ENCODE results near the gene DPP6. TPM values are rescaled to one million over a fixed set of nuclear protein-coding genes. Genes with fewer than 3 reads are reported as not detected.

The DPP6 gene
- total and polyA plus RNA-seq, 2 of the 8 experiments (the other 6 are each of a cell fraction or from before 2014, with no cell fraction given): 4.7 to 6.8 TPM

- TF ChIP-seq GTF2F1 (IDR thresholded peaks at IDR 0.05; ENCODE audit: borderline replicate concordance, low read depth, low read length) (no peak), SIN3A (conservative IDR thresholded peaks at IDR 0.05 in 1 of 2, IDR thresholded peaks at IDR 0.05 in 1 of 2; ENCODE audit: low read depth in 1 of 2, low read length in 2 of 2) (no peak), POLR2AphosphoS5 (IDR thresholded peaks at IDR 0.05; ENCODE audit: low read depth, low read length) (no peak), BACH1 (IDR thresholded peaks at IDR 0.05; ENCODE audit: low read length) (no peak), ZNF274 (IDR thresholded peaks at IDR 0.05; ENCODE audit: borderline replicate concordance, extremely low read depth, low read length) (no peak), PHF8 (conservative IDR thresholded peaks at IDR 0.05; ENCODE audit: low read depth, low read length) (no peak), CBX8 (IDR thresholded peaks at IDR 0.05; ENCODE audit: borderline replicate concordance, low read depth, low read length) (no peak), YY1 (IDR thresholded peaks at IDR 0.05; ENCODE audit: low read depth, low read length) (no peak)
- H2BK12ac ChIP-seq (ENCODE audit: low read depth, low read length): no peak overlapping the region
- no peaks in the 10 kb centered on the region for H3K79me1 ChIP-seq (ENCODE audit: low read depth, low read length)
- FAIRE-seq: no peak
- H3K23ac ChIP-seq (ENCODE audit: insufficient read length): no peak overlapping the region
- H2BK15ac ChIP-seq (ENCODE audit: low read length): no peak overlapping the region
- H3K27ac ChIP-seq (ENCODE audit: low read depth, low read length): no peak overlapping the region
- no peaks in the 10 kb centered on the region for H3K9me3 ChIP-seq (ENCODE audit: insufficient read depth in 2 of 2, low read depth in 1 of 2, low read length in 1 of 2)
- H2BK5ac ChIP-seq (ENCODE audit: low read depth, low read length): no peak overlapping the region
- H3K23me2 ChIP-seq (ENCODE audit: low read depth, low read length): peaks cover 1% of the 10 kb centered on the region; the same call in 1 of the 2 replicates
- no peaks in the 10 kb centered on the region for H3K79me2 ChIP-seq (ENCODE audit: control insufficient read depth in 1 of 2, insufficient read depth in 2 of 2, low read length in 2 of 2)
- ChIA-PET CTCF (ENCODE audit: partially characterized antibody) (no interaction called here), POLR2A (ENCODE audit: partially characterized antibody) (no interaction called here)
- no peak overlapping the region for H3K18ac ChIP-seq (ENCODE audit: extremely low read depth, low read length)
- no peaks in the 10 kb centered on the region for H3K36me3 ChIP-seq (ENCODE audit: control insufficient read depth in 2 of 4, insufficient read depth in 4 of 4, low read length in 3 of 4)
- no peak overlapping the region for H4K5ac ChIP-seq (ENCODE audit: insufficient read length, low read depth, low read length)
- no peak overlapping the region for H3K14ac ChIP-seq (ENCODE audit: insufficient read length)
- H3K4ac ChIP-seq (replicated peaks; ENCODE audit: insufficient read length, low read depth, low read length): no peak overlapping the region
- no peak for DNase-seq (ENCODE audit: low read depth in 1 of 2, low spot score in 2 of 2)
- no peak overlapping the region for H4K91ac ChIP-seq (replicated peaks; ENCODE audit: insufficient read length, low read length)
- no peaks in the 10 kb centered on the region for H4K20me1 ChIP-seq (replicated peaks in 1 of 2; ENCODE audit: control insufficient read depth in 1 of 2, insufficient read depth in 2 of 2, low read length in 2 of 2)
- H4K8ac ChIP-seq (ENCODE audit: extremely low read depth, insufficient read depth, low read length): no peak overlapping the region
- H3K4me1 ChIP-seq (replicated peaks in 1 of 4; ENCODE audit: control insufficient read depth in 3 of 4, insufficient read depth in 4 of 4, low read length in 3 of 4): peaks cover 0 to 2% (median 0%) of the 10 kb centered on the region in 4 experiments; a peak in 1 of 7 replicates
- H2BK120ac ChIP-seq (replicated peaks; ENCODE audit: low read depth, low read length): no peak overlapping the region
- H2AFZ ChIP-seq (ENCODE audit: low read length): no peak overlapping the region
- no peak overlapping the region for H3K4me2 ChIP-seq (ENCODE audit: insufficient read depth in 1 of 2, low read depth in 2 of 2, low read length in 2 of 2)
- no peaks in the 10 kb centered on the region for H3K27me3 ChIP-seq (replicated peaks in 1 of 4; ENCODE audit: control insufficient read depth in 3 of 4, extremely low read depth in 1 of 4, insufficient read depth in 3 of 4, low read length in 3 of 4)
- no peak overlapping the region for H3K56ac ChIP-seq (replicated peaks; ENCODE audit: insufficient read length, low read depth, low read length)
- no peak overlapping the region for H2BK20ac ChIP-seq (ENCODE audit: low read length)
- no peak overlapping the region for H3K4me3 ChIP-seq (ENCODE audit: extremely low read depth in 1 of 4, insufficient read depth in 2 of 4, low read depth in 3 of 4, low read length in 4 of 4)
- H3K9ac ChIP-seq (replicated peaks in 1 of 4; ENCODE audit: extremely low read depth in 1 of 4, low read depth in 3 of 4, low read length in 3 of 4): no peak overlapping the region
- no peak overlapping the region for H2AK5ac ChIP-seq (ENCODE audit: low read depth, low read length)
Measured at GRCh38 chr7:154427533-154427932, 375.3 kb downstream of the DPP6 start.
